HL-60 (cell line): ENCODE measurements around the gene MTHFD1L.

Experiments used
- DNase-seq, 2 experiments: peaks; one replicate each; pipeline ENCODE4 v3.0.0-alpha.2; 2010 to 2020; ENCODE audit warnings: low read depth in 1 of 2, low spot score in 1 of 2
- H3K27ac ChIP-seq: fragments of 250-450 bp; sonication (Bioruptor Pico); replicated peaks from 2 replicates; pipeline ENCODE4 v1.5.1; 2020; ENCODE audit warnings: mild to moderate bottlenecking, moderate library complexity
- H3K27me3 ChIP-seq: fragments of 250-450 bp; sonication (Bioruptor Pico); 2 replicates; pipeline ENCODE4 v1.5.1; 2021; ENCODE audit warnings: mild to moderate bottlenecking, moderate library complexity; ENCODE audit not compliant: insufficient read depth, poor library complexity, severe bottlenecking
- H3K4me3 ChIP-seq: replicated peaks from 2 replicates; pipeline ENCODE4 v1.5.1; 2011; ENCODE audit warnings: mild to moderate bottlenecking, control low read depth, low read length; ENCODE audit not compliant: insufficient read depth
- CTCF ChIP-seq: IDR thresholded peaks from one replicate; pipeline ENCODE4 v1.5.1; 2011; ENCODE audit warnings: low read length, control low read depth, inconsistent platforms; ENCODE audit not compliant: insufficient read depth
- GABPA ChIP-seq: IDR thresholded peaks from 2 replicates; pipeline ENCODE4 v1.6.1; 2012; ENCODE audit warnings: low read depth
- POLR2AphosphoS5 ChIP-seq: IDR thresholded peaks from 2 replicates; pipeline ENCODE4 v1.6.1; 2012; ENCODE audit warnings: low read depth
- SPI1 ChIP-seq: IDR thresholded peaks from 2 replicates; pipeline ENCODE4 v1.6.1; 2012; ENCODE audit warnings: low read depth, mild to moderate bottlenecking, borderline replicate concordance
- TF ChIP-seq, protein P1 (sequence below): IDR thresholded peaks from 2 replicates; pipeline ENCODE4 v1.6.1; 2012; ENCODE audit warnings: low read depth; ENCODE audit not compliant: insufficient replicate concordance

MTHFD1L gene

DNA sequence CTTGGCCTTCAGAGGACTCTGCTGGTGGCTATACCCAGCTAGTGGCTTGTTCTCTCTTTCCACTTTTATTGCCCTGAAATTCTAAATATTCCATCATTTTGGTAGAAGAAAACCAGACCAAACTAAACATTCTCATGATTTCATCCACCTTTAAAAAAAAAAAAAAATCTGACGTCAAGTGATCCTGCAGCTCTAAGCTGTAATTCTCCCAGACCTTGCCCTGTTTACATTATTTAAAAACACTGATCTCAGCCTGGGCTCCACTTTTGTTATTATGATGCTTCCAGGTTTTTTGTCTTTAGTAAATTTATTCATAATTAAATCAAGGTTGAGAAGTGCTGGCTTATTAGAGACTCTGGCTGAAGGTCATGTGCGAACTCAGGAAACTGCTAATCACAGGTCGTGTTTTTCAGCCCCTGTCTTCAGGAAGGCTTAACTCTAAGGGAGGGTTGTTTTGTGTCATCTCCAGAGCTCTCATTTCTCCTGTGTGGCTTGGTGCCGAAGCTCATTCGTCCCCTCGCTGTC lies 114.4 kb downstream of the MTHFD1L start:
- no peak for DNase-seq
- TF ChIP-seq POLR2AphosphoS5 (no peak), CTCF (no peak), GABPA (no peak), SPI1 (no peak)
- TF ChIP-seq, protein P1, sequence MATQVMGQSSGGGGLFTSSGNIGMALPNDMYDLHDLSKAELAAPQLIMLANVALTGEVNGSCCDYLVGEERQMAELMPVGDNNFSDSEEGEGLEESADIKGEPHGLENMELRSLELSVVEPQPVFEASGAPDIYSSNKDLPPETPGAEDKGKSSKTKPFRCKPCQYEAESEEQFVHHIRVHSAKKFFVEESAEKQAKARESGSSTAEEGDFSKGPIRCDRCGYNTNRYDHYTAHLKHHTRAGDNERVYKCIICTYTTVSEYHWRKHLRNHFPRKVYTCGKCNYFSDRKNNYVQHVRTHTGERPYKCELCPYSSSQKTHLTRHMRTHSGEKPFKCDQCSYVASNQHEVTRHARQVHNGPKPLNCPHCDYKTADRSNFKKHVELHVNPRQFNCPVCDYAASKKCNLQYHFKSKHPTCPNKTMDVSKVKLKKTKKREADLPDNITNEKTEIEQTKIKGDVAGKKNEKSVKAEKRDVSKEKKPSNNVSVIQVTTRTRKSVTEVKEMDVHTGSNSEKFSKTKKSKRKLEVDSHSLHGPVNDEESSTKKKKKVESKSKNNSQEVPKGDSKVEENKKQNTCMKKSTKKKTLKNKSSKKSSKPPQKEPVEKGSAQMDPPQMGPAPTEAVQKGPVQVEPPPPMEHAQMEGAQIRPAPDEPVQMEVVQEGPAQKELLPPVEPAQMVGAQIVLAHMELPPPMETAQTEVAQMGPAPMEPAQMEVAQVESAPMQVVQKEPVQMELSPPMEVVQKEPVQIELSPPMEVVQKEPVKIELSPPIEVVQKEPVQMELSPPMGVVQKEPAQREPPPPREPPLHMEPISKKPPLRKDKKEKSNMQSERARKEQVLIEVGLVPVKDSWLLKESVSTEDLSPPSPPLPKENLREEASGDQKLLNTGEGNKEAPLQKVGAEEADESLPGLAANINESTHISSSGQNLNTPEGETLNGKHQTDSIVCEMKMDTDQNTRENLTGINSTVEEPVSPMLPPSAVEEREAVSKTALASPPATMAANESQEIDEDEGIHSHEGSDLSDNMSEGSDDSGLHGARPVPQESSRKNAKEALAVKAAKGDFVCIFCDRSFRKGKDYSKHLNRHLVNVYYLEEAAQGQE: no peak
- H3K4me3 ChIP-seq: no peak overlapping the region
- H3K27me3 ChIP-seq: no peaks in the 10 kb centered on the region
- H3K27ac ChIP-seq: no peak overlapping the region

GRCh38 chr6:150981095-150981494 lies 115.6 kb downstream of the MTHFD1L start:
- Histone ChIP-seq H3K27me3 (no peaks in the 10 kb centered on the region), H3K4me3 (no peak overlapping the region), H3K27ac (no peak overlapping the region)
- TF ChIP-seq POLR2AphosphoS5 (no peak), CTCF (no peak), SPI1 (no peak), GABPA (no peak)
- TF ChIP-seq, protein P1: no peak
- DNase-seq: no peak

GRCh38 chr6:150981669-150982068 lies 116.2 kb downstream of the MTHFD1L start:
- Histone ChIP-seq H3K4me3 (no peak overlapping the region), H3K27ac (no peak overlapping the region), H3K27me3 (no peaks in the 10 kb centered on the region)
- no peak for DNase-seq
- TF ChIP-seq, protein P1: no peak
- TF ChIP-seq SPI1 (no peak), GABPA (no peak), POLR2AphosphoS5 (no peak), CTCF (no peak)
